Heart left ventricle (tissue), 16 donors: Measurements from ENCODE around the gene PRDM16. TPM values are rescaled to one million over a fixed set of nuclear protein-coding genes. Genes with fewer than 3 reads are reported as not detected.

Source experiments
- ATAC-seq, 4 donors: fragments of 200-7000 bp; cut with Tn5 transposase; one replicate each; pipeline ENCODE4 v1.9.1; 2020 to 2022; ENCODE audit warnings: moderate library complexity in 4 of 4, mild to moderate bottlenecking in 3 of 4, moderate number of reproducible peaks in 1 of 4
- DNase-seq, 5 donors: peaks; one replicate each; pipeline ENCODE4 v3.0.0-alpha.2; 2020
- H3K27ac ChIP-seq, 12 donors: fragments of 200-600 bp; sonication (generic) in 4 of 12; one replicate each; pipeline versions ENCODE4 v1.5.0 to v1.8.0; 2016 to 2022; ENCODE audit warnings: mild to moderate bottlenecking in 2 of 12
- H3K27me3 ChIP-seq, 9 donors: fragments of 200-600 bp; sonication (generic) in 2 of 9; one replicate each; pipeline versions ENCODE4 v1.5.1 to v1.8.0; 2016 to 2022; ENCODE audit warnings: mild to moderate bottlenecking in 3 of 9
- H3K36me3 ChIP-seq, 9 donors: fragments of 200-600 bp; sonication (generic) in 2 of 9; one replicate each; pipeline versions ENCODE4 v1.5.0 to v1.8.0; 2018 to 2022; ENCODE audit warnings: mild to moderate bottlenecking in 2 of 9
- H3K4me1 ChIP-seq, 12 donors: fragments of 200-600 bp; sonication (generic) in 4 of 12; one replicate each; pipeline versions ENCODE4 v1.5.0 to v1.8.0; 2016 to 2022; ENCODE audit warnings: mild to moderate bottlenecking in 3 of 12
- H3K4me3 ChIP-seq, 12 donors: fragments of 200-600 bp; sonication (generic) in 4 of 12; one replicate each; pipeline versions ENCODE4 v1.5.0 to v1.8.0; 2017 to 2022; ENCODE audit warnings: mild to moderate bottlenecking in 9 of 12, moderate library complexity in 4 of 12
- H3K9me3 ChIP-seq, 12 donors: fragments of 200-600 bp; sonication (generic) in 4 of 12; one replicate each; pipeline versions ENCODE4 v1.5.0 to v1.8.0; 2016 to 2022; ENCODE audit warnings: mild to moderate bottlenecking in 1 of 12
- CTCF ChIP-seq, 12 donors: fragments of 200-600 bp; sonication (generic) in 4 of 12; IDR thresholded peaks; one replicate each; pipeline versions ENCODE4 v1.5.0 to v1.8.0; 2018 to 2022; ENCODE audit warnings: antibody characterized with exemption in 12 of 12, mild to moderate bottlenecking in 5 of 12
- POLR2A ChIP-seq, 2 donors: fragments of 450-650 bp; IDR thresholded peaks; one replicate each; pipeline ENCODE4 v1.6.1; 2017; ENCODE audit warnings: antibody characterized with exemption in 2 of 2, mild to moderate bottlenecking in 2 of 2, moderate library complexity in 2 of 2
- WGBS, 4 donors: extraction: QIAGEN DNeasy Blood & Tissue Kit in 2 of 4; methylation state at CpG; one replicate each; pipeline versions ENCODE4 v1.1.5 to v1.1.7; 2013 to 2018; 5-methylcytosine and 5-hydroxymethylcytosine counted together
- intact Hi-C, 10 donors: fragments of 100-400 bp; cut with DNase I; formaldehyde crosslinking; loops; one replicate each; pipeline versions ENCODE4 v1.11.1 to v1.14.2; 2022
- polyA plus RNA-seq, 2 donors: library from polyadenylated mRNA; stranded (reverse); fragments of 200-250 nt; gene quantifications; one replicate each; pipeline ENCODE4 v1.2.3, GENCODE V29; 2013
- total RNA-seq, 9 donors: library from RNA; depleted of rRNA in 2 of 9; stranded (reverse); fragments of >200 nt in 2 of 9; fragmentation: NEBNext Ultra II Directional in 3 of 9; extraction: Animal tissue kit (Norgen Biotek cat#: 25700) in 3 of 9; gene quantifications; one replicate each; pipeline versions ENCODE4 v1.1.0 to v1.2.4, GENCODE V29; 2016 to 2023
- donor health status: ischemic (EF 13 %, LVEDD 7.1; RV severe dilation, severe dysfunction).
- donor health status: healthy with polysubstance abuse.
- donor health status: DM: no; HTN: yes; CAD: no.
- donor health status: DM: no; HTN: no; CAD: no.
- donor health status: ischemic (EF 25% LVEDD 6.9; RV normal size, moderate dysfunction).
- donor health status: ischemic (EF 25% LVEDD 5.7; RV mildly dilated, moderate dysfunction).
- donor health status: healthy.
- donor health status: DM: yes; HTN: yes; CAD: no.
- donor health status: ischemic (EF 35%, LVEDD 5.7; RV mildly dilated, moderate dysfunction).
- donor health status: nonischemic (EF 11% LVEDD 7.7; RV severe dilation, severe dysfunction).
- donor health status: DM: yes; HTN: yes; CAD: no.
- donor health status: PGD.
- donor health status: ischemic (EF 29% LVEDD 5.4; RV normal size, mild dysfunction).
- donor health status: nonischemic (EF 23%, LVEDD 6.1; RV moderate dilation, normal function).

The PRDM16 gene
- total and polyA plus RNA-seq, 11 donors = 6.0 to 22.7 (median 14.0) TPM

- TF ChIP-seq POLR2A (IDR thresholded peaks at IDR 0.05) (no peak), CTCF (IDR thresholded peaks at IDR 0.05) (no peak)
- DNase-seq (no peak), ATAC-seq (no peak)
- Histone ChIP-seq H3K36me3 (no peaks in the 10 kb centered on the region), H3K27me3 (peaks cover 0 to 8% (median 0%) of the 10 kb centered on the region in 9 donors), H3K9me3 (no peaks in the 10 kb centered on the region), H3K27ac (peak overlapping the region in 1 of 12 donors; percentile 72), H3K4me3 (no peak overlapping the region), H3K4me1 (peaks cover 4 to 44% (median 21%) of the 10 kb centered on the region in 12 donors)
- intact Hi-C loops = loop anchor here in 2 of 10 donors (5.0 kb wide), 2 partner anchors 90 to 100 kb away; no protein-coding TSS in a partner anchor
- 76 to 83% (median 78%) methylated on average over 25 of the region's 25 CpGs for WGBS, 4 donors
Observed at GRCh38 chr1:3321559-3322449, 252.8 kb downstream of the PRDM16 start.

- ATAC-seq (no peak), DNase-seq (no peak)
- Histone ChIP-seq H3K4me1 (peaks cover 4 to 44% (median 21%) of the 10 kb centered on the region in 12 donors), H3K4me3 (no peak overlapping the region), H3K9me3 (no peaks in the 10 kb centered on the region), H3K36me3 (no peaks in the 10 kb centered on the region), H3K27me3 (peaks cover 0 to 8% (median 0%) of the 10 kb centered on the region in 9 donors), H3K27ac (peak overlapping the region in 5 of 12 donors; percentile 49 to 72 (median 57))
- intact Hi-C loops = loop anchor here in 2 of 10 donors (5.0 kb wide), 2 partner anchors 90 to 100 kb away; no protein-coding TSS in a partner anchor
- WGBS, 4 donors = 86 to 89% (median 88%) methylated on average over 14 to 17 of the region's 17 CpGs
- TF ChIP-seq POLR2A (IDR thresholded peaks at IDR 0.05) (no peak), CTCF (IDR thresholded peaks at IDR 0.05) (no peak)
Observed at GRCh38 chr1:3322450-3323020, 253.5 kb downstream of the PRDM16 start.

GRCh38 chr1:3323021-3323795 is 254.2 kb downstream of the PRDM16 start:
- peaks cover 0 to 8% (median 0%) of the 10 kb centered on the region in 9 donors for H3K27me3 ChIP-seq
- TF ChIP-seq POLR2A (IDR thresholded peaks at IDR 0.05) (no peak), CTCF (IDR thresholded peaks at IDR 0.05) (no peak)
- 26 to 48% (median 32%) methylated on average over 28 to 40 of the region's 40 CpGs for WGBS, 4 donors
- peak in 4 of 5 donors; percentile 54 to 76 (median 67) for DNase-seq
- H3K27ac ChIP-seq = peak overlapping the region in 10 of 12 donors; percentile 7 to 72 (median 52)
- peaks cover 4 to 50% (median 21%) of the 10 kb centered on the region in 12 donors for H3K4me1 ChIP-seq
- ATAC-seq = peak; percentile 54 to 79 (median 60)
- no peaks in the 10 kb centered on the region for H3K36me3 ChIP-seq
- no peaks in the 10 kb centered on the region for H3K9me3 ChIP-seq
- H3K4me3 ChIP-seq = no peak overlapping the region
- intact Hi-C loops = loop anchor here in 2 of 10 donors (5.0 kb wide), 2 partner anchors 89 to 99 kb away; no protein-coding TSS in a partner anchor
